ENCODE measurements around the gene RFNG. TPM values are rescaled to one million over a fixed set of nuclear protein-coding genes. Genes with fewer than 3 reads are reported as not detected.

RFNG gene
- total and polyA plus RNA-seq, 2 of the 13 experiments (the other 11 are each of a cell fraction or from before 2014, with no cell fraction given) = 61.4 to 64.0 TPM

DNA sequence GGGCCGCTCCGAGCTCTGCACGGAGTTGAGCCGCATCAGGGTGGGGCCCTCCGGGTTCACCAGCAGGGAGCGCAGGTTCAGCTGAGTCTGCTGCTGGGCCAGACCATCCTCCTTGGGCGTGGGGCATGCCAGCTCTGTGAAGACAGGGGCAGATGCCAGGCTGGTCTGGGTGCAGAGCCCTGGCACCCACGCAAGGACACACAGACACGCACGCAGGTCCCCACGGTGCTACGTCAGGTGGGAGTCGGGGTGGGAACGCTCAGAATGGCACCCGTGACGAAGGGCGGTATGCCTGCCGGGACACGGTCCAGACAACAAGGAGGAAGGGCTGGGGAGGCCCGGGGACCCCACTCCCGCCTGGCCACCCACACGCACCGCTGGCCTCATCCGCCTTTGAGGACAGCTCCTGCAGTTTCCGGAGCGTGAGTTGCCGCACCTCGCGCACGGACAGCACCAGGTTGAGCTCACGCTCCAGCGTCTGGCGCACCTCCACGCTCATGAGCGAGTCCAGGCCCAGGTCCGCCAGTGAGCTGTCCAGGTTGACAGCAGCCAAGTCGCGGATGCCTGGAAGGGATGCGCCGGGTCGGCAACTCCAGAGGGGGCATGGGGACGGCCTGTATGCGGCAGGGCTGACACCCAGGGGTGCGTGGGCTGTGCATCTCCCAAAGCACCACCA is 29.3 kb upstream of the RFNG start (continued):
- TF ChIP-seq ZFP91 (CRISPR knock-in tag; IDR thresholded peaks at IDR 0.05; ENCODE audit: borderline replicate concordance) (0 out of 2 replicates have a peak, but pooled peaks have one; percentile 1), JUNB (CRISPR knock-in tag; IDR thresholded peaks at IDR 0.05; ENCODE audit: borderline replicate concordance) (no peak), RBM22 (optimal IDR thresholded peaks at IDR 0.05; ENCODE audit: low read length) (peak; percentile 73), ZBTB7A (CRISPR knock-in tag; IDR thresholded peaks at IDR 0.05) (peak; percentile 65), XRCC5 (optimal IDR thresholded peaks at IDR 0.05; ENCODE audit: low read length) (no peak), HNRNPL (IDR thresholded peaks at IDR 0.05; ENCODE audit: low read depth, low read length) (0 out of 2 replicates have a peak, but pooled peaks have one; percentile 71), AGO2 (optimal IDR thresholded peaks at IDR 0.05; ENCODE audit: low read depth, low read length) (peak; percentile 97), SATB2 (CRISPR knock-in tag; IDR thresholded peaks at IDR 0.05) (no peak), KLF13 (CRISPR knock-in tag; IDR thresholded peaks at IDR 0.05) (0 out of 2 replicates have a peak, but pooled peaks have one; percentile 31), ZNF713 (CRISPR knock-in tag; IDR thresholded peaks at IDR 0.05) (no peak), ZBTB33 (CRISPR knock-in tag; IDR thresholded peaks at IDR 0.05) (peak; percentile 59), PAWR (CRISPR knock-in tag; IDR thresholded peaks at IDR 0.05; ENCODE audit: borderline replicate concordance) (no peak), NONO (IDR thresholded peaks at IDR 0.05) (no peak), NONO (CRISPR knock-in tag; conservative IDR thresholded peaks at IDR 0.05) (0 out of 2 replicates have a peak, but pooled peaks have one; percentile 34), ZNF446 (CRISPR knock-in tag; IDR thresholded peaks at IDR 0.05) (no peak), CENPX (CRISPR knock-in tag; IDR thresholded peaks at IDR 0.05) (no peak), ZNF512B (CRISPR knock-in tag; IDR thresholded peaks at IDR 0.05; ENCODE audit: borderline replicate concordance) (no peak), ZSCAN21 (CRISPR knock-in tag; IDR thresholded peaks at IDR 0.05; ENCODE audit: borderline replicate concordance) (0 out of 2 replicates have a peak, but pooled peaks have one; percentile 23), BRD4 (CRISPR knock-in tag; IDR thresholded peaks at IDR 0.05) (no peak), HOXA3 (CRISPR knock-in tag; IDR thresholded peaks at IDR 0.05) (peak; percentile 13; the same call in 1 of the 2 replicates), ZNF768 (CRISPR knock-in tag; IDR thresholded peaks at IDR 0.05) (0 out of 2 replicates have a peak, but pooled peaks have one; percentile 7), RBFOX2 (IDR thresholded peaks at IDR 0.05; ENCODE audit: low read depth, low read length) (peak; percentile 89), ZNF282 (IDR thresholded peaks at IDR 0.05; ENCODE audit: partially characterized antibody) (no peak), POLR2A (IDR thresholded peaks at IDR 0.05; ENCODE audit: insufficient read depth in 1 of 2, low read depth in 2 of 2, low read length in 2 of 2) (peak in 1 of 2 experiments; percentile 34; a peak in 2 of 4 replicates), TAF15 (IDR thresholded peaks at IDR 0.05; ENCODE audit: low read depth, low read length, poor library complexity, severe bottlenecking) (peak; percentile 34)
